ENCODE results near the gene CEACAM19.

DNA sequence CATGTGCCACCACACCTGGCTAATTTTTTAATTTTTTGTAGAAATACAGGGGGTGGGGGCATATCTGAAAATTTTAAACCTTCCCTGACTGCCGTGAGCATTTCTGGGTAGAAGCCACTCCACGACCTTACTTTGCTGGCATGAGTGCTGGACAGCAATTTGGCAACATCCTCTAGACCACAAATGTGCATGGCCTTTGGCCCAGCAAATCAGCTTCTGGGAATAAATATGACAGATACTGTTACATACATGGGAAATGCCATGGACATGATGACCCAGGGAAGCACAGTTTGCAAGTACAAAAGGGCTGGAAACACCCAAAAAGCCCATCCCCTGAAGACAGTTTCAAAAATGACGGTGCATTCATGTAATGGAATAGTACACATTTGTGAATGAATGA lies 30.8 kb upstream of the CEACAM19 start:
- TF ChIP-seq, protein P1, sequence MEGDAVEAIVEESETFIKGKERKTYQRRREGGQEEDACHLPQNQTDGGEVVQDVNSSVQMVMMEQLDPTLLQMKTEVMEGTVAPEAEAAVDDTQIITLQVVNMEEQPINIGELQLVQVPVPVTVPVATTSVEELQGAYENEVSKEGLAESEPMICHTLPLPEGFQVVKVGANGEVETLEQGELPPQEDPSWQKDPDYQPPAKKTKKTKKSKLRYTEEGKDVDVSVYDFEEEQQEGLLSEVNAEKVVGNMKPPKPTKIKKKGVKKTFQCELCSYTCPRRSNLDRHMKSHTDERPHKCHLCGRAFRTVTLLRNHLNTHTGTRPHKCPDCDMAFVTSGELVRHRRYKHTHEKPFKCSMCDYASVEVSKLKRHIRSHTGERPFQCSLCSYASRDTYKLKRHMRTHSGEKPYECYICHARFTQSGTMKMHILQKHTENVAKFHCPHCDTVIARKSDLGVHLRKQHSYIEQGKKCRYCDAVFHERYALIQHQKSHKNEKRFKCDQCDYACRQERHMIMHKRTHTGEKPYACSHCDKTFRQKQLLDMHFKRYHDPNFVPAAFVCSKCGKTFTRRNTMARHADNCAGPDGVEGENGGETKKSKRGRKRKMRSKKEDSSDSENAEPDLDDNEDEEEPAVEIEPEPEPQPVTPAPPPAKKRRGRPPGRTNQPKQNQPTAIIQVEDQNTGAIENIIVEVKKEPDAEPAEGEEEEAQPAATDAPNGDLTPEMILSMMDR (IDR thresholded peaks at IDR 0.05), result no peak
- no peak for TF ChIP-seq POLR2A (IDR thresholded peaks at IDR 0.05)
- no peak for TF ChIP-seq EP300 (IDR thresholded peaks at IDR 0.05)

Measured in ovary (tissue), 3 donors.